ENCODE measurements around the gene DENND1A. TPM values are rescaled to one million over a fixed set of nuclear protein-coding genes. Genes with fewer than 3 reads are reported as not detected.
A peak's percentile ranks its signal among the peaks of the same experiment; 100 is the strongest.

The DENND1A gene
- total and polyA plus RNA-seq, 2 donors from 2014 or later = 16.3 to 19.6 TPM

DNA sequence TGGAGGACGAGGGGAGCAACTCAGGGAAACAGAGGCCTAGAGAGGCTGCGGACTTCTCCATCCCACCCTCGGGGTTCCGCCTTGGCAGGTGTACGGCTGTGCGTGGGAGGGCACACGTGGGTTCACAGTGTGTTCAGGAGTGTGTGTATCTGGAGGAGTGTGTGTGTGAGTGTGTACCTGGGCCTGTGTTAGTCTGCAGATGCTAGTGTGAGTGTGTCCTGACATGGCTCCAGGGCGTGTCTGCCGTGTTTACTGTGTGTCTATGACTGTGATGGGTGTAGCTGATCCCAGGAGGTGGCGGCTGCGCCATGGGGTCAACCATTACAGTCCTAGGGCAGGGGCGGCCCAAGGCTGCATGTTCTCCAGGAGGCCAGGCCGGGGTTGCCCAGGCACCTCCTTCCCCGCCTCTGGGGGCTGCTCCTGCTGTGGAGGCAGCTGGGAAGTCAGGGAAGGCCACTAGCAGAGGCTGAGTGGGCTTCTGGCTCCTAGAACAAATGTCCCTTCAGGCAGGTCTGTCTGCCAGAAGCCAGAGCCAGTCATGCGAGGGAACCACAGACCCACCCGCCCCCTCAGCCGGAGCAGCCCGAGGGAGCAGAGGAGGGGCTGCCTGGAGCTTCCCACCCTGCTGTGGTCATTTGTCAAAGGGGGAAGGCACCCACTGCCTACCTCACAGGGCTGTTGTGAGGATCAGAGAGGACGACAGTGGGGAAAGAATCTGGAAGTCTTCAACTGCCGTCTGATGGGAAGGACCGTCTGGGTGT, 552.5 kb downstream of the DENND1A start:
- H3K27ac ChIP-seq (ENCODE audit: low read depth in 2 of 2, low read length in 2 of 2) = no peak overlapping the region
- H3K4me3 ChIP-seq (ENCODE audit: low read length in 3 of 3) = no peak overlapping the region
- peaks cover 0 to 10% (median 0%) of the 10 kb centered on the region in 3 donors for H3K4me1 ChIP-seq (ENCODE audit: control insufficient read depth in 2 of 3, insufficient read depth in 2 of 3, low read depth in 1 of 3, low read length in 3 of 3)
- TF ChIP-seq, protein P1, sequence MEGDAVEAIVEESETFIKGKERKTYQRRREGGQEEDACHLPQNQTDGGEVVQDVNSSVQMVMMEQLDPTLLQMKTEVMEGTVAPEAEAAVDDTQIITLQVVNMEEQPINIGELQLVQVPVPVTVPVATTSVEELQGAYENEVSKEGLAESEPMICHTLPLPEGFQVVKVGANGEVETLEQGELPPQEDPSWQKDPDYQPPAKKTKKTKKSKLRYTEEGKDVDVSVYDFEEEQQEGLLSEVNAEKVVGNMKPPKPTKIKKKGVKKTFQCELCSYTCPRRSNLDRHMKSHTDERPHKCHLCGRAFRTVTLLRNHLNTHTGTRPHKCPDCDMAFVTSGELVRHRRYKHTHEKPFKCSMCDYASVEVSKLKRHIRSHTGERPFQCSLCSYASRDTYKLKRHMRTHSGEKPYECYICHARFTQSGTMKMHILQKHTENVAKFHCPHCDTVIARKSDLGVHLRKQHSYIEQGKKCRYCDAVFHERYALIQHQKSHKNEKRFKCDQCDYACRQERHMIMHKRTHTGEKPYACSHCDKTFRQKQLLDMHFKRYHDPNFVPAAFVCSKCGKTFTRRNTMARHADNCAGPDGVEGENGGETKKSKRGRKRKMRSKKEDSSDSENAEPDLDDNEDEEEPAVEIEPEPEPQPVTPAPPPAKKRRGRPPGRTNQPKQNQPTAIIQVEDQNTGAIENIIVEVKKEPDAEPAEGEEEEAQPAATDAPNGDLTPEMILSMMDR (IDR thresholded peaks at IDR 0.05; ENCODE audit: borderline replicate concordance, extremely low read depth, insufficient read depth) = no peak
- no peaks in the 10 kb centered on the region for H3K9me3 ChIP-seq (ENCODE audit: control insufficient read depth in 2 of 3, insufficient read depth in 1 of 3, low read length in 3 of 3)
- no peaks in the 10 kb centered on the region for H3K27me3 ChIP-seq (ENCODE audit: control insufficient read depth, insufficient read depth, low read length)
- FAIRE-seq (no peak), DNase-seq (peak in 4 of 5 donors; percentile 75 to 85 (median 80))
- intact Hi-C loops (cut with DNase I) = no loop called here
- no peaks in the 10 kb centered on the region for H3K36me3 ChIP-seq (ENCODE audit: control insufficient read depth in 2 of 3, insufficient read depth in 3 of 3, low read length in 3 of 3)
- no peak overlapping the region for H3K9ac ChIP-seq (ENCODE audit: low read length in 3 of 3)

DNA sequence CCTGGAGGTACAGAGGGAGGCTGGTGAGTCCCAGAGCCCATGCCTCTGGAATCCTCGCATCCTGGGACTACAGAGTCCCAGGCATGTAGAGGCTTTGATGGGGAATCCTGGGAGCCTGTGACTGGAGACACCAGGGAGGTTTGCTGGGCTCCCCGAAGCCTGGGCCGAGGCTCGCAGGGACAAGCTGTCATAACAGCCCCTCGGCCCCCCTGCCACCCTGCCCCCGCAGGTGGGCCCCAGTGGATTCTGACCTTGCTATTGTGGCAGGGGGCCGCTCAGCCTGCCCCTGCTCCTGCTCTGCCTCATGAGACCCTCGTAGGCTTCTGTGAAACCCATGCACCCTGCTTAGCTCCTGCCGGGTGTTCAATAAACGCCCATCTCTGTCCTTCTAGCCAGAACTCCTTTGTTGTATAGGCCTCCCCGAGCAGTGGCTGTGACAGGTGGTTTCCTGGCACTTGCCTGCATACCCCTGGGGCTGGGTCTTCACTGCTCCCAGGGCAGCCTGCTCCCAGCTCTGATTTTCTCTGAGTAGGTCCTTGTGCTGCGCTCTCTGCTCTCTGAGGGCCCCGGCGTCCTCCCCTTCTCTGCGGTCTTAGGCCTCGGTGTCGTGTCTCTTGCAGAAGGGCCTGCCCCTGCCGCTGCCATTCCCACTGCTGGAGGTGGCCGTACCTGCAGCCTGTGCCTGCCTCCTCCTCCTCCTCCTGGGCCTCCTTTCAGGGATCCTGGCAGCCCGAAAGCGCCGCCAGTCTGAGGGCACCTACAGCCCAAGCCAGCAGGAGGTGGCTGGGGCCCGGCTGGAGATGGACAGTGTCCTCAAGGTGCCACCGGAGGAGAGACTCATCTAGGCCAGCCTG, 553.5 kb downstream of the DENND1A start:
- intact Hi-C loops (cut with DNase I) = no loop called here
- Histone ChIP-seq H3K9me3 (ENCODE audit: control insufficient read depth in 2 of 3, insufficient read depth in 1 of 3, low read length in 3 of 3) (no peaks in the 10 kb centered on the region), H3K36me3 (ENCODE audit: control insufficient read depth in 2 of 3, insufficient read depth in 3 of 3, low read length in 3 of 3) (no peaks in the 10 kb centered on the region), H3K27ac (ENCODE audit: low read depth in 2 of 2, low read length in 2 of 2) (no peak overlapping the region), H3K27me3 (ENCODE audit: control insufficient read depth, insufficient read depth, low read length) (no peaks in the 10 kb centered on the region), H3K4me3 (ENCODE audit: low read length in 3 of 3) (no peak overlapping the region), H3K9ac (ENCODE audit: low read length in 3 of 3) (no peak overlapping the region), H3K4me1 (ENCODE audit: control insufficient read depth in 2 of 3, insufficient read depth in 2 of 3, low read depth in 1 of 3, low read length in 3 of 3) (peaks cover 0 to 10% (median 0%) of the 10 kb centered on the region in 3 donors)
- DNase-seq = no peak
- FAIRE-seq = no peak
- TF ChIP-seq, protein P1 (IDR thresholded peaks at IDR 0.05; ENCODE audit: borderline replicate concordance, extremely low read depth, insufficient read depth) = no peak

DNA sequence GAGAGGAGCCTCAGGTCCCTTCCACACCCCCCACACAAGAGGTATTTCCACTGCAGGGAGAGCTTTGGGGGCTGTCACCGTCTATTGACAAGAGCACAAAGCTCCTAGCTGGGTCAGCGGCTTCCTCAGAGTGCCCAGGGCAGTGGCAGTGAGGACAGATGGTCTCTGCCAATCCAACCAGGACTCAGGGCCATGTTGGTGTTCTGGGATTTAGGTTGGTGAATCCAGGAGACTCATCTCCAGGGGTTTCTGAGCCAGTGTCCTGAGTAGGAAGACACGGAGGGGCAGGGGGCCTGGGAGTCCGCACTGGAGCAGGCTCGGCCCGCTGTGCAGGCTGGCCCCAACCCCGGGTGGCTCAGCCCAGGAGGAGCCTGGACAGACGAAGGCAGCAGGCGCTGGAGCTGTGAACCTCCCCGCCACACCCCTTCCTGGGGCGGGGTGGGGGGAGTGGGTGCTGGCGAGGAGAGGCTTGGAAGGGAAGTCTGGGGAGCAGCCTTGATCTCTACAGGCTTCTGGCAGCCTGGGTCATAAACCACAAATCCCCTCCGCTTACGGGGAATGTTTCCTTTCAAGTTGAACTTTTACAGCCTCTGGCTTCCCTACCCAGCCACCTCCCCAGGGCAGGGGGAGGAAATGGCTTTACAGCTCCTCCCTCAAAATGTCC, 554.3 kb downstream of the DENND1A start:
- Histone ChIP-seq H3K9me3 (ENCODE audit: control insufficient read depth in 2 of 3, insufficient read depth in 1 of 3, low read length in 3 of 3) (no peaks in the 10 kb centered on the region), H3K27ac (ENCODE audit: low read depth in 2 of 2, low read length in 2 of 2) (peak overlapping the region in 1 of 2 donors; percentile 11), H3K4me1 (ENCODE audit: control insufficient read depth in 2 of 3, insufficient read depth in 2 of 3, low read depth in 1 of 3, low read length in 3 of 3) (peaks cover 0 to 10% (median 0%) of the 10 kb centered on the region in 3 donors), H3K27me3 (ENCODE audit: control insufficient read depth, insufficient read depth, low read length) (no peaks in the 10 kb centered on the region), H3K9ac (ENCODE audit: low read length in 3 of 3) (no peak overlapping the region), H3K36me3 (ENCODE audit: control insufficient read depth in 2 of 3, insufficient read depth in 3 of 3, low read length in 3 of 3) (no peaks in the 10 kb centered on the region), H3K4me3 (ENCODE audit: low read length in 3 of 3) (no peak overlapping the region)
- intact Hi-C loops (cut with DNase I) = no loop called here
- TF ChIP-seq, protein P1 (IDR thresholded peaks at IDR 0.05; ENCODE audit: borderline replicate concordance, extremely low read depth, insufficient read depth) = no peak
- FAIRE-seq (no peak), DNase-seq (peak; percentile 75 to 93 (median 90))

All from kidney (tissue), 14 donors.